Stimulated activated CD4-positive, alpha-beta T cell treated with anti-CD3 and anti-CD28 coated beads, Interleukin-15, amount 100 ng/mL, for 1 hour (primary cell): ENCODE results near the gene PRDM9.
"Not testable (repeated sequence)": the region's sequence is repeated elsewhere in the genome, so short reads cannot be mapped to it uniquely, and the experiment has no call there.

Experiments used
- DNase-seq, 2 donors: peaks; one replicate each; pipeline ENCODE4 v3.0.0-alpha.2; 2020; ENCODE audit warnings: low read depth in 1 of 2, low spot score in 1 of 2

Gene PRDM9

GRCh38 chr5:23527216-23527920, 20.0 kb downstream of the PRDM9 start:
- not testable (repeated sequence) for DNase-seq

- no peak for DNase-seq
These were observed 21.3 kb downstream of the PRDM9 start for GRCh38 chr5:23528677-23529076.

GRCh38 chr5:23530571-23530970, 23.2 kb downstream of the PRDM9 start:
- DNase-seq: no peak

- no peak for DNase-seq
These were observed 63.6 kb downstream of the PRDM9 start for GRCh38 chr5:23571059-23571458.
